HG03432 (cell line): Measurements from ENCODE around the gene SNX10.

Experiments used
- ATAC-seq: cut with Tn5 transposase; IDR thresholded peaks from one replicate; pipeline ENCODE4 v1.9.1; 2021; ENCODE audit warnings: mild to moderate bottlenecking, moderate library complexity; ENCODE audit not compliant: unreplicated experiment

The SNX10 gene

DNA sequence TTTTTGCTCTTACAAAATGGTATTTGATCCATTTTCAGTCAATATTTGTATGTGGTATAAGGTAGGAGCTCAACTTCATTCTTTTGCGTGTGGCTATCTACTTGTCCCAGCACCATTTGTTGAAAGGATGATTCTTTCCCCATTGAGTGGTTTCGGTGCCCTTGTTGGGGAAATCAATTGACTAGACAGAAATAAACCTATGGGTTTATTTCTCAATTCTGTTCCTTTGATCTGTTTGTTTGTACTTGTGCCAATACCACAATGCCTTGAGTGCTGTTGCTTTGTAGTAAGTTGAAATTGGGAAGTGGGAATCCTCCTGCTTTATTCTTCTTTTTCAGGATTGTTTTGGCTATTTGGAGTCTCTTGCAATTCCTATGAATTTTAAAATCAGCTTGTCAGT is 41.0 kb downstream of the SNX10 start:
- ATAC-seq, result no peak

DNA sequence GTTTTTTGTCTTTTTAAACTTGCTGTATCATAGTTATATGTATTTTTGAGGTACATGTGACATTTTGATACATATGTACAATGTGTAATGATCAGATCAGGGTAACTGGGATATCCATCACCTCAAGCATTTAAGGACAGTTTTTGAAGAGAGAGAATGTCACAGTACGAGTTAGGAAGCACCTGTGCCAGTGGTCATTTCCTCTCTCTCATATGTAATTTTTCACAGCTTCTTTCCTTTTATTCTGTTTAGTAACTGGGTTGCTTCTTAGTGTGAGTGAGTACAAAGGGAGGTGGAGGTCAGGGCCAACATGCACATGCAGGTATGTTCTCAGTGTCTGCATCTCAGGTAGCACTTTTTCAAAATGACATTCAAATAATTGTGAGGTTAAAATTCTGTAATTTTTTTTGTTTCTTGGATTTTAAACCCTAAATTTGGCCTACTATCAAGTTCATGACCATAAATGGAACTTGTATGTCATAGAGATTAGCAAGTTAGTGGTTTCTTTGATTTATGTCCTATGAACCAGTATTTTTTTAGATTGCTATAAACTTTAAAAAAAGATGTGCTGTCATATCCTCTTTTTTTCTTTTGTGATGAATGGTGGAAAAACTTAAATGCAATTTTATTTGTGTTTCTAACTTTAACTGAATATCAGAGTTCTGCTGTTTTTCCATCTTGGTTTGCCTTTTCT is 42.7 kb downstream of the SNX10 start:
- no peak for ATAC-seq

DNA sequence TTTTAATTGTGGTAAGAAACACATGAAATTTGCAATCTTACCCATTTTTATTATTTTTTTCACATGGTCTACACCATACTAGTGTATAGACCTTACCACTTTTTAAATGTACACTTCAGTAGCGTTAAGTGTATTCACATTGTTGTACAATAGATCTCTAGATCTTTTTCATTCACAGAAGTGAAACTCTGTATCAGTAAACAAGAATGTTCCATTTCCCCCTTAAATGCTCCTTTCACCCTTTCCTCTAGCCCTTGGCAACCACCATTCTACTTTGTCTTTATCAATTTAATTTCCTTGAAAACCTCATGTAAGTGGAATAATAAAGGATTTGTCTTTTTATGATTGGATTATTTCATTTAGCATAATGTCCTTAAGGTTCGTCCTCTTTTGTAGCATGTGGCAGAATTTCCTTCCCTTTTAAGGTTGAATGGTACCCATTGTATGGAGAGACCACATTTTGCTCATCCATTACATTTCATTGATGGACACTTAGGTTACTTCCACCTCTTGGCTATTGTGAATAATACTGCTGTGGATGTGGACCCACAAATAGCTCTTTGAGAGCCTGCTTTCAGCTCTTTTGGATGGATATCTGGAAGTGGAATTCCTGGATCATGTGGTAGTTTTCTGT is 45.7 kb downstream of the SNX10 start:
- ATAC-seq, result peak; percentile 47

DNA sequence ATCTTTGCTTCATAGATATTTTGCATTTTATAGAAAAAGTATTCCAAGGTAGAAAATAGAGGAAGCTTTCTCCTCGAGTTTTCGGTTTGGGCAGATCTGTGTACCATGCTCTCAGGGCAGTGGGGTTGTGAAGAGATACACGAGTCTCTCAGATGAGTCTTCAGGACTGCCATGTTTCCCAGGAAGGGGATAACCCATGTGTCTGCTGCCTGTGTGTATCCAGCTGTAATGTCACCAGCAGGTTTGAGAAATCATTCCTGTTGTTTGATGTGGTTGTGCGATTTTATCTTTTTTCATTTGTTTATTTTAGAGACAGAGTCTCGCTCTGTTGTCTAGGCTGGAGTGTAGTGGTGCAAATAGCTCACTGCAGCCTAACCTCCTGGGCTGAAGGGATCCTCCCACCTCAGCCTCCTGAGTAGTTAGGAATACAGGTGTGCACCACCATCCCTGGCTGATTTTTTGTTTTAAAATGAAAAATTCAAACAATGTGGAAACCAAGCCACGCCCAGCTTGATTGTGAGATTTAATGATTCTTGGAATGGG is 48.9 kb downstream of the SNX10 start:
- ATAC-seq, result no peak

DNA sequence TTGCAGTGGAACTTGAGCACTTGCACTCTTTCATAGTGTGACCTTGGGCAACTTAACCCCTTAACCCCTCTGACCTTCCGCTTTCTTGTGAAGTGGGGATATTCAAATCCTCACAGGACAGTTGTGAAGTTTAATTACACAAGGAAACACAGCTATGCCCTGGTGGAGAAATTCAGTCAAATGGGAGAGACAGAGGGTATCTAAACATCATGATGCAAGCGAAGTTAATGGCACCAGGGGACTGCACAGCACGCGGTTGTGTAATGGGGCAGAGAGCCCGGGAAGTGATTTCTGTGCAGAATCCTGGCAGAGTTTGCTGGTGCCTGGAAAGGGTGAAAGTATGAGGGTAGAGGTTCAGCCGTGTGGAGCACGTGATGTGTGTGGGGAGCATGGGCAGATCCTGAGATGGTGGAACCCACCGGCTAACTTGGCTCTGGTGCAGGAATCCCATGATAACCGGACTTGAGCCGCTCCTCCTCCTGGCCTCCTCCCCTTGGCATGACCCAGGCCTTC is 51.7 kb downstream of the SNX10 start:
- ATAC-seq, result no peak

DNA sequence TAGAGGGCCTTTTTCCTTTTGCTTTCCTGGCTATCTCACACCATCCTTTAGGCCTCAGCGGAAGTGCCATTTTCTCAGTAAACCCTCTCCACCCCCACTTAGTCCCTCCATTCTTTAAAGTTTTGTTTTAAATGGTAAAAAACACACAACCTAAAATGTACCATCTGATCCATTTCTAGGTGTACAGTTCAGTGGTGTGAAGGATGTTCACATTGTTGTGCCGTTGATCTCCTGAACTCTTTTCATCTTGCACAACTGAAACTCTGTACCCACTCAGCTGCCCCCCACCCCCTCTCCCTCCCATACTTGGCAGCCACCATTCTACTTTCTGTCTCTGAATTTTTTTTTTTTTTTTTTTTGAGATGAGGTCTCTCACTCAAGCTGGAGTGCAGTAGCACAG is 52.2 kb downstream of the SNX10 start:
- ATAC-seq, result no peak

DNA sequence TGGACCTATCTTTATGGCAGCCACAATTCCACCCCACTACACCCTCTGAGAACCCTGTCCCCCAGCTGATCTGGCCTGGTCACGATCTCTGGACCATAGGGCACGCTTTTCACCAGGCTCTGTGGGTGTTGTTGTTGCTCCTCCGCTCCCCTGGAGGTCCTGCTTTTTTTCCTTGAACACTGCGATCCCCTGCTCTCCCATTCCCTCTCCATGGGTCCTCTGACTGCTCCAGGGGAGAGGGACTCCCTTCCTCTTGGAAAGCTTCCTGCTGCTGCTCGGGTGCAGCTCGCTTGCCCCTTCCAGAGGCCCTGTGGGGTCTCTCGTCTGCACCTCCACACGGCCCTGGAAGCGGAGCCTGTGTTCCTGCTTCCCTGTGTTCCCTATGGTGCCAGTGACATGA is 53.5 kb downstream of the SNX10 start:
- ATAC-seq, result no peak

DNA sequence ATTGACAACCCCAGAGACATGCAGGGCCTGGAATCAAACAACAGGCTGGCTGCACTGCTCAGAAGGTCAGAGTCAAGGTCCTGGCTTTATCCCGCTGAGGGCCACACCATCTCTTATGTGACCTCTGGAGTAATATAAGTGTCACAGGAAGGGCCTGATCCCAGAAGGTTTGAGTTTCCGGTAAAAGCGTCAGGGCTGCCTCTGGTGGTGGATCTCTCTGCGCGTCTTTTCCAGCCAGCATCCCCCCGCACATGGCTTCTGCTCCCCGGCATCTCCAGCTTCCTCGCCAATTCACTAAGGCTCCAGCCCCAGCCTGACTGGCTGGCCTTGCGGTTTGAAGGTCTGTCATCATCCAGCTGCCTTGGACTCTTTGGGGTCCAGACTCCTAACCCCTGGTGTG is 54.2 kb downstream of the SNX10 start:
- ATAC-seq, result no peak

DNA sequence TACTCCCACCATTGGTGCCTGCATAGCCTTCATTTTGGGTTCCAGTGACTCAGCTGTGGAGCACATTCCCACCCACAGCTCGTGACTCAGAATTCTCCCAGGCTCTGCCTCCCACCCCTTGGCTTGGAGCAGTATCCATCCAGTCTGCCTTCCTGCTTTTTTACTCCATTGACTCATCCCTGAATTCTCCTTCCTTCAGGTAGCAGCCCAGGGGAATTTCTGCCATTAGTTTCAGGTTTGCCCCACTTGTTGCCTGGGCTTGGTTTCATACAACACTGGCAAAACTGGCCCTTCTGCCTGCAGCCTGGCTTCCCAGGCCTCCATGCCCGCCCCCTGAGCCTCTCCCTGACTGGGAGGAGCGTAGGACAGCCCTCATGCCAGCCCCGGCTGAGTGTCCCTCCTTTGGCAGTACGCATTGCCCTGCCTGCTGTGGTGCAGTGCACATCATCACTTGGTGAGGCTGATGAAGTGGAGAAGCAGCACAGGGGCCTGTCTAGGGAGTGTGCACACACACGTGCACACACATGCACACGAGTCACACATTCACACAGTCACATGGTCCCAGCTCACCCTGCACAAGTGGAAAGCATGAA is 55.0 kb downstream of the SNX10 start:
- no peak for ATAC-seq

DNA sequence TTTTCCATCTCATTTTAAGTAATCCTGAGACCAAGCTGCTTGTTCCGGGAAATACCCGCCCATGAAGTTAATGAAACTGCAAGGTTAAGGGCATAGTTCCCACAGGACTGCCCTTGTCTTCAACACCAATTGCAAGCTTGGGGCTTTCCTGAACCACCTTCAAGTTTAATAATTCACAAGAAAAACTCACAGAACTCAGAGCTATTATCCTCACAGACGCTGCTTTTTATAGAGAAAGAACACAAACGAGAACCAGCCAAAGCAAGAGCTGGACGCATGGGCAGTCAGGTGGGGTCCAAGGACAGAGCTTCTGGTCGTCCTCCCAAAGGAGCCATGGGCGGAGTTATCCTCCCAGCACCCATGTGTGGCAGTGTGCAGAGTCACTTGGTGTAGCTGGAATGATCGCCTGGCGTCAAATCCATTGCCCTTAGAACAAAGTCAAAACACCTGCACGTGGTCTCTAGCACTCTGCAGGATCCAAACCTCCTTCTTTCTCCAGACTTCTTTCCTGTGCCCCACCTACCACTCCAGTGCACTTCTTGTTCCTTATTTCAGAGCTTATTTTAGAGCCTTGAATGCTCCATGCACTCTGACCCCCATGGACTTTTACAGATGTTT is 56.7 kb downstream of the SNX10 start:
- peak; percentile 80 for ATAC-seq

DNA sequence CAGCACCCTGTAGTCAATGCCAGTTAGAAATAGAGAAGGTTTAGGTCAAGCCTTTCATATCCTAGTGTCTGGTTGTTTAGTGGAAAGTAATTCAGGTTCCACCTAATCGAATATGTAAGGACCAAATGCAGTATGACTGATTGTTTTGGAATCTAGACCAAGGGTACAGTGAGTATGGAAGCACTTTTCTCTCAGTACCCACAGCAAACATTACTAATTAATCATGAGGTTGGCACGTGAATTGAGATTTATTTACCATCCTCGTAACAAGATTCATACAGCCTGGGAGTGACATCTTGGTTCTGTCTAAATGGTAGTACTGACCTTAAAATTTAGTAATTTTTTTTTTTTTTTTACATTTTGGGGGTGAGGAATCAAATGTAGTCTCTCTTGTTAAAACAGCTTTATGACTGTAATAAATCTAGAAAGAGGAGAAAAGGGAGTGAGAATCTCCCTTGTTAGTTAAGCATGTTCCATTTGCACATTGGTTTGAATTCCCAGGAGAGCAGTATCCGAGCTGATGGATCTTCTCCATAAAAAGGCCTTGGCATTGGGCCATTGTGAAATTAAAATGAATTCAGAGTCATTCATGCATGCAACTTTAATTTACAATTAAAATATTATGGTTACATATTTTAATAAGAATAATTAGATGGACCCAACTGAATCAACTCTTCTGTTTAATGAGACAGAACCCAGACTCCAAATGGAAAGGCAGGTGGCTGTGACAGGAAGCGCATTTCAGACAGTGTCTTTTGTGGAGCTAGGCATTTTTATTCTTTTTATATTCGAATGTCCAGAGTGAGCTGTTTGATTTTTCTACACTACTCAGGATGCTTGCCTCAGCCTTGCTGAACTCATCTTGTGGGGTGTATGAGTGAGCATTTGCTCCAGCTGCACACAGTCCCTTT is 57.6 kb downstream of the SNX10 start:
- ATAC-seq, result no peak

DNA sequence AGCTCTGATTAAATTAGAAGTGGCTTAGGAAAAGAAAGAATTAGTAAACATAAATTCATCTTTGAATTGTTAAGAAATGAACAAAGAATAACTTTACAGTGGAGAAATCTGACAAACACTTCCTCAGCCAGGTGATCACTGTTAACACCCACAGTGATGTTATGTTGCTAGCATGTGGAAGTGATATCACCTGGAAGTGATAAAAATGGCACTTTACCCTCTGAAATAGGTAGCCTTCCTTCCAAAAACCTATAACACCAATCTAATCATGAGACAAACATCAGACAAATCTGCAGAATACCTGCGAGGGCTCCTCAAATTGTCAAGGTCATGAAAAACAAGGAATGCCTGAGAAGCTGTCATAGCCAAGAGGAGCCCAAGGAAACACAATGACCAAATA is 59.5 kb downstream of the SNX10 start:
- no peak for ATAC-seq

DNA sequence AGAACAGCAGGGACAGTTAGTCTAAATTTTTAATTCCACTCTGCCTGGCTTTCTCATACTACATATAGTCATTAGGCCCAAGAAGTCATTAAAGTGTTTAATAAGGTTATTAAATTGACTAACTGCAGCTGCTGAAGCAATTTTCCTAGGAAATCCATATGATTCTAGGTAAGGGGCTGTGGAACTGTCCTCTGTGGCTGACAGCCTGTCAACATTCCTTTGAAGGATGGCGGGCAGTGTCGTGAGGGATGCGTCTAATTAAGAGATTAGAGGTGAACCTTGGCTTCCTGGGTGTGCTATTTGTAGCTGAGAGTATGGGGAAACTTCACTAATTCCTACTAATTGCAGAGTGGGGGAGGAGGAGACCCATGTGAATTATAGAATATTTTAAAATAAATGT is 64.6 kb downstream of the SNX10 start:
- no peak for ATAC-seq

DNA sequence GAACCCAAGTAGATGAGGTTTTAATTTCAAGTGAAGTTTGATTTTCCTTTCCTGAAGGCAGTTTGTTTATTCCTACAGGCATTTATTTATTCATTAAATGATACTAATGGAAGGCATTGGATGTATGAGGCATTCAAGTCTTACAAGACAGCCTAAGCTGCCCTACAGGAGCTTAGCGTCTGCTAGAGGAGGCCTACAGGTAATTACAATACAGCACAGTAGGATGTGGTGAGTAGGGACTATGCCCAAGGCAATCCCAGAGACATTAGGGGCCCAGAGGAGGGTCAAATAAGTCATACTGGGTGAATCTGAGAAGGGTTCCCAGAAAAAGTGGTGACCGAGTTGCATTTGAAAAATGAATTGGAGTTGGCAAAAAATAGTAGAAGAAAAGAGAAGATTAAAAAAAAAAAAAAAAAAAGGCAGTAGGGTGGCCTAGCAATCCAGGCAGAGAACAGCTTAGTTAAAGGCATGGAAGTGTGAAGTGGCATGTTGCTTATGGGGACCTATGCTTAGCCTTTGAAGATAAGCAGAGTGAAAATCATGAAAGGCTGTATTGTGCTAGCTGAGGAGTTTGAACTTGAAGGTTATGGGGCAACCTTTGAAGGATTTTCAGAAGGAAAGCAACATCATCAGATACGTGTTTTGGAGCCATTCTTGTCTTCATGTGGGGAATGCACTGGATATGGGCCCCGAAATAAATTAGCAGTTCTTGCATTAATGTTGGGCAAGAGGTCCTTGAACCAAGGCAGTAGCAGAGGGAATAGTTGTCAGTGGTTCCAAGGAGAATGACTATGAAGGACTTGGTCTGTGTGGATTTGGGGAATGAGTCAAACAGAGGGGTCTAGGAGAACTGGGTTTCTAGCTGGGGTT is 65.5 kb downstream of the SNX10 start:
- ATAC-seq, result no peak

DNA sequence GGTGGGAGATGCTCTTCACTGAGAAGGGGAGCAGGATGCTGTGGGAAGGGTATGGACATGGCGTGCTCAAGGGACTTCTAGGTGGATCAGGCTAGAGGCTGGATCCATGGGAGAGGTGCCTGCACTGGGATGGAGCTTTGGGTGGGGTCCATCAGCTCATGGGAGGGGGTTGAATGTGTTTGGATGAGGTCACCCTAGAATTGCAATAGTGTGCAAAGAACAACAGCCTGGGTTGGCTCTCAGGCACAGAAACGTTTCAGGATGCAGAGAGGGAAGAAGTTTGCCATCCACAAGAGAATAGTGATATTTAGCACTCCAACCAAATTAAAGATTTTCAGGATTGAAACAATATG is 66.1 kb downstream of the SNX10 start:
- ATAC-seq, result no peak

DNA sequence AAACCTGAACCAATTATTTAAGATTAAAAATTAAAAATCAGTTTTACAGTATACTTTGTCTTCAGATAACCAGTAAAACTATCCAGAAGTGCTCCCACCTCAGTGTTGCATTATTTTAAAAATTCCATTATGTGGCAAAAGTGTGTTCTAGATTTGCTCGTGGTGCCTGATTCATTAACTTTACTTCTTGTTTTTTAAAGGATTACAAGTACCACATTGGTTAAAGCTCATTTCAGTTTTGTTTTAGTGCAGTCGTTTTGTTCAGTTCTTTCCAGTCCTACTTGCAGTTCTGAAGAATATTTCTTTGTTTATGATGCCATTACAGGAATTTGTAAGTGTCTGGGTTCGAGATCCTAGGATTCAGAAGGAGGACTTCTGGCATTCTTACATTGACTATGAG is 69.0 kb downstream of the SNX10 start:
- no peak for ATAC-seq

DNA sequence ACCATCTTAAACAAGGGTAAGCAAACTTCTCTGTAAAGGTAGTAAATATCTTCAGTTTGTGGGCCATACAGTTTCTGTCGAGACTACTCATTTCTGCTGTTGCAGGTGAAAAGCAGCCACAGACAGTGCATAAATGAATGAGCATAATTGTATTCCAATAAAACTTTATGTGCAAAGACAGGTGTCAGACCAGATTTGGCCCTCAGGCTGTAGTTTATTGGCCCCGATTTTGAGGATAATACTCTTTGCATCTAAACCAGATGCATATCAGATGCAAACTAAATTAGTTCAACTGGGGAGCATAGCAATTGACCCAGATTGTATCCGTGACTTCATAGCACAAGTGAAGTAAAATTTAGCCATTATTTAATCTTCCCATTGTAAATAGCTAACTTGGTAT is 70.0 kb downstream of the SNX10 start:
- ATAC-seq, result no peak

DNA sequence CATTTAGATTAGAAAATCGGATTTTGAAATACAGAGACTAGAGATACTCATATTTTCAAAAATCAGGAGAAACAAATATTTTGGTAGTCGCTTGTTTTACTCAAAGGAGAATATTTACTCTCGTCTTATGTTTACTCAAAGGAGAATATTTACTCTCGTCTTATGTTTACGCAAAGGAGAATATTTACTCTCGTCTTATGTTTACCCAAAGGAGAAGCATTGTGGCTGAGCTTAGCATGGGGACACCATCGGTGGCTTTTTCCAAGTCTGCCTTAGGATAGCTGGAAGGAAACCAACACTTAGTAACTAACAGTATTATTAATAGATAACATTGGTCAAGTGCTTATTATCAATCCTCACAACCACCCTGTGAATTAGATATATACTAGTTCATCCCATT is 71.8 kb downstream of the SNX10 start:
- ATAC-seq, result no peak

DNA sequence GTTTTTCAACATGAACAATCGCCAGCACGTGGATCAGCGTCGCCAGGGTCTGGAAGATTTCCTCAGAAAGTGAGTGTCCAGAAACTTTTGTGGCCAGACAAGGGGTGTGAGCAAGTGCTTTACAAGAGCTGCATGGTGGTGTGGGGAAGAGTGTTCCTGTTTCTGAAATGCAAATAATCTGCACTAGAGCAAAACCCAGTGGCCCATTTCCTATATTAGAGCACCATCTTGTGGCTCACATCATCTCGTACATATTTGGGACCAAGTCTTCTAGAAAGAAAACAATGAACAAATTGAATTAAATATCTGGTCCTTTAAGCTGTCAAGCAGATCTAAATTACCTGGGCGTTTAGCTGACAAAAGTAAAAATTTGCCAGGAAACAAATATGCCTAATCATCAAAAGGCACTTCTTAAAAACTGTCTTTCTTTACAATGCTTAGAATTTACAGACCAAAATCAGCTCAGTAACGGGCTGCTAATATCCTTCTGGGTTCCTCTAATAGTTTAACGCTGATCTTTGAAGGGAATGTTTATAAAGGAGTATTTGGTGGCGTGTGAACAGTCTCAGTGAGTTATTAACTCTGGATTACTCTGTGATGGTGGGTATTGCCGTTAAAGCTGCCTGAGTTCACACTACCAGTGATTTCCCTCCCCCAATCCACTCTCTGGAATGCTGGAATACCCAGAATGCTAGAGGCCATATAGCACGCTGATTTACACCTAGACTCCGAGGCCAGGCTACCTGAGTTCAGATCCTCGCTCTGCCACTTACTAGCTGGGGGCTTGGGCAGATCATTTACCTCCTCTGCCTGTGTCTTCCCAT is 73.6 kb downstream of the SNX10 start:
- peak; percentile 82 for ATAC-seq
